Nephron progenitor cell (in vitro differentiated cells): ENCODE results near the gene LPP.

ENCODE experiments used
- DNase-seq: peaks from one replicate; pipeline ENCODE4 v3.0.0; 2021
- H3K27ac Mint-ChIP-seq: 2 replicates; pipeline ENCODE4 v1.8.0; 2021; ENCODE audit warnings: mild to moderate bottlenecking, moderate library complexity, mixed read lengths
- H3K27me3 Mint-ChIP-seq: 2 replicates; pipeline ENCODE4 v1.8.0; 2021; ENCODE audit warnings: mild to moderate bottlenecking, low read depth, mixed read lengths; ENCODE audit not compliant: poor library complexity
- H3K36me3 Mint-ChIP-seq: 2 replicates; pipeline ENCODE4 v1.8.0; 2021; ENCODE audit warnings: low read depth, mixed read lengths
- H3K4me1 Mint-ChIP-seq: 2 replicates; pipeline ENCODE4 v1.8.0; 2021; ENCODE audit warnings: mixed read lengths
- H3K4me3 Mint-ChIP-seq: 2 replicates; pipeline ENCODE4 v1.8.0; 2021; ENCODE audit warnings: mild to moderate bottlenecking, moderate library complexity, mixed read lengths
- H3K9me3 Mint-ChIP-seq: 2 replicates; pipeline ENCODE4 v1.8.0; 2021; ENCODE audit warnings: mild to moderate bottlenecking, moderate library complexity, mixed read lengths
- CTCF ChIP-seq: fragments of 200-600 bp; sonication (generic); IDR thresholded peaks from 2 replicates; pipeline ENCODE4 v1.5.0; 2021; ENCODE audit warnings: antibody characterized with exemption

LPP gene

GRCh38 chr3:188446766-188447165 is 292.8 kb downstream of the LPP start:
- peaks cover 8% of the 10 kb centered on the region for H3K4me1 Mint-ChIP-seq
- peaks cover 5% of the 10 kb centered on the region for H3K9me3 Mint-ChIP-seq
- no peaks in the 10 kb centered on the region for H3K27me3 Mint-ChIP-seq
- no peak for TF ChIP-seq CTCF
- DNase-seq: no peak
- H3K4me3 Mint-ChIP-seq: no peak overlapping the region
- peaks cover 25% of the 10 kb centered on the region for H3K36me3 Mint-ChIP-seq
- no peak overlapping the region for H3K27ac Mint-ChIP-seq

GRCh38 chr3:188448813-188449212 is 294.9 kb downstream of the LPP start:
- peaks cover 23% of the 10 kb centered on the region for H3K4me1 Mint-ChIP-seq
- H3K9me3 Mint-ChIP-seq: peaks cover 5% of the 10 kb centered on the region
- H3K36me3 Mint-ChIP-seq: peaks cover 15% of the 10 kb centered on the region
- TF ChIP-seq CTCF: no peak
- H3K27me3 Mint-ChIP-seq: no peaks in the 10 kb centered on the region
- H3K4me3 Mint-ChIP-seq: no peak overlapping the region
- no peak overlapping the region for H3K27ac Mint-ChIP-seq
- DNase-seq: no peak

GRCh38 chr3:188449421-188449820 is 295.5 kb downstream of the LPP start:
- H3K36me3 Mint-ChIP-seq: peaks cover 13% of the 10 kb centered on the region
- no peak for TF ChIP-seq CTCF
- H3K4me1 Mint-ChIP-seq: peaks cover 23% of the 10 kb centered on the region
- H3K27me3 Mint-ChIP-seq: no peaks in the 10 kb centered on the region
- no peak for DNase-seq
- peaks cover 5% of the 10 kb centered on the region for H3K9me3 Mint-ChIP-seq
- no peak overlapping the region for H3K27ac Mint-ChIP-seq
- no peak overlapping the region for H3K4me3 Mint-ChIP-seq

GRCh38 chr3:188452158-188452772 is 298.3 kb downstream of the LPP start:
- Mint-ChIP-seq H3K27me3 (no peaks in the 10 kb centered on the region), H3K4me3 (no peak overlapping the region), H3K27ac (peak overlapping the region; percentile 17), H3K4me1 (peaks cover 23% of the 10 kb centered on the region), H3K36me3 (peaks cover 6% of the 10 kb centered on the region), H3K9me3 (no peaks in the 10 kb centered on the region)
- TF ChIP-seq CTCF: no peak
- DNase-seq: no peak

GRCh38 chr3:188453431-188454384 is 299.8 kb downstream of the LPP start:
- Mint-ChIP-seq H3K4me1 (peaks cover 23% of the 10 kb centered on the region), H3K27me3 (no peaks in the 10 kb centered on the region), H3K4me3 (no peak overlapping the region), H3K9me3 (no peaks in the 10 kb centered on the region), H3K36me3 (peaks cover 6% of the 10 kb centered on the region), H3K27ac (no peak overlapping the region)
- no peak for DNase-seq
- no peak for TF ChIP-seq CTCF
